DOHH2 (cell line): ENCODE measurements around the gene C2.
"Not testable (repeated sequence)": the region's sequence is repeated elsewhere in the genome, so short reads cannot be mapped to it uniquely, and the experiment has no call there.

ENCODE experiments used
- H3F3A ChIP-seq: fragments of 200-600 bp; sonication (generic), shearing (Covaris generic); 2 replicates; pipeline ENCODE4 v1.6.0; 2016; ENCODE audit warnings: antibody characterized with exemption, mild to moderate bottlenecking; ENCODE audit not compliant: control insufficient read depth, insufficient read depth
- H3K27ac ChIP-seq: fragments of 200-600 bp; sonication (generic); 2 replicates; pipeline ENCODE4 v1.5.1; 2014; ENCODE audit warnings: low read depth, mild to moderate bottlenecking, low read length, moderate library complexity
- H3K27me3 ChIP-seq: fragments of 200-600 bp; sonication (generic); 2 replicates; pipeline ENCODE4 v1.6.1; 2014; ENCODE audit warnings: mild to moderate bottlenecking, low read length, mixed read lengths; ENCODE audit not compliant: control insufficient read depth
- H3K36me3 ChIP-seq: fragments of 200-600 bp; sonication (generic); 2 replicates; pipeline ENCODE4 v1.6.1; 2014; ENCODE audit warnings: mild to moderate bottlenecking, low read length, moderate library complexity, mixed read lengths; ENCODE audit not compliant: control insufficient read depth
- H3K4me1 ChIP-seq: fragments of 200-600 bp; sonication (generic); 2 replicates; pipeline ENCODE4 v1.6.1; 2014; ENCODE audit warnings: mild to moderate bottlenecking, low read length, mixed read lengths; ENCODE audit not compliant: control insufficient read depth
- H3K4me2 ChIP-seq: fragments of 200-600 bp; sonication (generic); 2 replicates; pipeline ENCODE4 v1.6.0; 2014; ENCODE audit warnings: mild to moderate bottlenecking, low read length, moderate library complexity
- H3K4me3 ChIP-seq: fragments of 200-600 bp; sonication (generic); 2 replicates; pipeline ENCODE4 v1.5.1; 2014; ENCODE audit warnings: mild to moderate bottlenecking, low read length, mixed read lengths
- H3K79me2 ChIP-seq: fragments of 200-600 bp; sonication (generic); 2 replicates; pipeline ENCODE4 v1.6.1; 2014; ENCODE audit warnings: mild to moderate bottlenecking, low read length, mixed read lengths; ENCODE audit not compliant: control insufficient read depth
- H3K9me2 ChIP-seq: fragments of 200-600 bp; sonication (generic); replicated peaks from 2 replicates; pipeline ENCODE4 v1.6.1; 2014; ENCODE audit warnings: mild to moderate bottlenecking, low read length, mixed read lengths; ENCODE audit not compliant: control insufficient read depth
- H3K9me3 ChIP-seq: fragments of 200-600 bp; sonication (generic); 2 replicates; pipeline ENCODE4 v1.6.1; 2014; ENCODE audit warnings: antibody characterized with exemption, low read length, mixed read lengths; ENCODE audit not compliant: control insufficient read depth, insufficient read depth
- H4K20me1 ChIP-seq: fragments of 200-600 bp; sonication (generic); 2 replicates; pipeline ENCODE4 v1.6.0; 2014; ENCODE audit warnings: low read depth, mild to moderate bottlenecking, antibody characterized with exemption, low read length, moderate library complexity; ENCODE audit not compliant: control insufficient read depth, insufficient read depth
- EZH2phosphoT487 ChIP-seq: fragments of 200-600 bp; sonication (generic); IDR thresholded peaks from 2 replicates; pipeline ENCODE4 v1.6.1; 2017; ENCODE audit warnings: borderline replicate concordance, mild to moderate bottlenecking, antibody characterized with exemption, low read length, moderate library complexity, mixed read lengths
- TF ChIP-seq, protein P1 (sequence below): fragments of 200-600 bp; sonication (generic); IDR thresholded peaks from one replicate; pipeline ENCODE4 v1.5.1; 2014; ENCODE audit warnings: antibody characterized with exemption, mild to moderate bottlenecking, low read depth, low read length; ENCODE audit not compliant: poor library complexity, severe bottlenecking

C2 gene

GRCh38 chr6:31908791-31909190 lies 18.7 kb upstream of the C2 start:
- Histone ChIP-seq H3K9me3 (no peaks in the 10 kb centered on the region), H3K27ac (no peak overlapping the region)

GRCh38 chr6:31909298-31909697 lies 18.2 kb upstream of the C2 start:
- not testable (repeated sequence) for H3K27ac ChIP-seq, H3K4me2 ChIP-seq, H3K36me3 ChIP-seq, H3K9me2 ChIP-seq, H3F3A ChIP-seq, H3K4me3 ChIP-seq, H4K20me1 ChIP-seq, H3K4me1 ChIP-seq, H3K9me3 ChIP-seq, H3K79me2 ChIP-seq
- peaks cover 23% of the 10 kb centered on the region for H3K27me3 ChIP-seq

More at GRCh38 chr6:31908791-31909190, 18.7 kb upstream of the C2 start:
- no peaks in the 10 kb centered on the region for H4K20me1 ChIP-seq
- no peak for TF ChIP-seq EZH2phosphoT487
- TF ChIP-seq, protein P1, sequence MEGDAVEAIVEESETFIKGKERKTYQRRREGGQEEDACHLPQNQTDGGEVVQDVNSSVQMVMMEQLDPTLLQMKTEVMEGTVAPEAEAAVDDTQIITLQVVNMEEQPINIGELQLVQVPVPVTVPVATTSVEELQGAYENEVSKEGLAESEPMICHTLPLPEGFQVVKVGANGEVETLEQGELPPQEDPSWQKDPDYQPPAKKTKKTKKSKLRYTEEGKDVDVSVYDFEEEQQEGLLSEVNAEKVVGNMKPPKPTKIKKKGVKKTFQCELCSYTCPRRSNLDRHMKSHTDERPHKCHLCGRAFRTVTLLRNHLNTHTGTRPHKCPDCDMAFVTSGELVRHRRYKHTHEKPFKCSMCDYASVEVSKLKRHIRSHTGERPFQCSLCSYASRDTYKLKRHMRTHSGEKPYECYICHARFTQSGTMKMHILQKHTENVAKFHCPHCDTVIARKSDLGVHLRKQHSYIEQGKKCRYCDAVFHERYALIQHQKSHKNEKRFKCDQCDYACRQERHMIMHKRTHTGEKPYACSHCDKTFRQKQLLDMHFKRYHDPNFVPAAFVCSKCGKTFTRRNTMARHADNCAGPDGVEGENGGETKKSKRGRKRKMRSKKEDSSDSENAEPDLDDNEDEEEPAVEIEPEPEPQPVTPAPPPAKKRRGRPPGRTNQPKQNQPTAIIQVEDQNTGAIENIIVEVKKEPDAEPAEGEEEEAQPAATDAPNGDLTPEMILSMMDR, result no peak
- no peak overlapping the region for H3K4me3 ChIP-seq
- H3K4me1 ChIP-seq, result peaks cover 4% of the 10 kb centered on the region
- no peaks in the 10 kb centered on the region for H3K79me2 ChIP-seq
- no peaks in the 10 kb centered on the region for H3K9me2 ChIP-seq
- no peaks in the 10 kb centered on the region for H3K36me3 ChIP-seq
- H3K4me2 ChIP-seq, result no peak overlapping the region
- peaks cover under 1% of the 10 kb centered on the region for H3F3A ChIP-seq
- peaks cover 23% of the 10 kb centered on the region for H3K27me3 ChIP-seq

DNA sequence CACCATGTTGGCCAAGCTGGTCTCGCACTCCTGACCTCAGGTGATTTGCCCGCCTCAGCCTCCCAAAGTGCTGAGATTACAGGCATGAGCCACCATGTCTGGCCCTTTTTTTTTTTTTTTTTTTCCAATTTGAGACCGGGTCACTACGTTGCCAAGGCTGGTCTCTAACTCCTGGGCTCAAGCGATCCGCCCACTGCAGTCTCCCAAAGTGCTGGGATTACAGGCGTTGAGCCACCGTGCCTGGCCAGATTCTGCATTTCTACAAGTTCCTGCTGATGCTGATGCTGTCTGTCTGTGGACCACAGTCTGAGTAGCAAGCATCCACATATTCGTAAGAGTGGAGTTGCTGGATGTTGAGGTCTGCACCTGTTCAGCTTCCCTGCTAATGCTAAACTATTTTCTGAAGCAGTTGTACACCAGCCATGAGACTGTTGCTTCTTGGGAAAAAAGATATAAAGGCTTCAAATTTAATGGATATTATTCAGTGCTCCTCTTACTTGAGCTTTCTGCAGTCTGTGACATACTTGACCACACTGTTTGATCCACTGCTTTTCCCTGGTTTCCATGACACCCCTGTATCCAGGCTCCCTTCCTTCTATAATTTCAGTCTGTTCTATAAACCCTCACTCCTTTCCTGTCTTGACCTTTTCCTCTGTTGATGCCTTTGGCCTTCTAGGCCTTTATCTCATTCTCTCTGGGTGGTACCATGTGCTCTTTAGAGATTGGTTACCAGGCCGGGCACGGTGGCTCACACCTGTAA lies 15.5 kb upstream of the C2 start:
- no peak for TF ChIP-seq EZH2phosphoT487
- TF ChIP-seq, protein P1, result no peak
- Histone ChIP-seq H3K4me1 (peaks cover 11% of the 10 kb centered on the region), H3K36me3 (no peaks in the 10 kb centered on the region), H4K20me1 (no peaks in the 10 kb centered on the region), H3K4me3 (no peak overlapping the region), H3F3A (no peaks in the 10 kb centered on the region), H3K9me2 (no peaks in the 10 kb centered on the region), H3K4me2 (no peak overlapping the region), H3K9me3 (no peaks in the 10 kb centered on the region), H3K79me2 (no peaks in the 10 kb centered on the region), H3K27me3 (peaks cover 10% of the 10 kb centered on the region), H3K27ac (no peak overlapping the region)

DNA sequence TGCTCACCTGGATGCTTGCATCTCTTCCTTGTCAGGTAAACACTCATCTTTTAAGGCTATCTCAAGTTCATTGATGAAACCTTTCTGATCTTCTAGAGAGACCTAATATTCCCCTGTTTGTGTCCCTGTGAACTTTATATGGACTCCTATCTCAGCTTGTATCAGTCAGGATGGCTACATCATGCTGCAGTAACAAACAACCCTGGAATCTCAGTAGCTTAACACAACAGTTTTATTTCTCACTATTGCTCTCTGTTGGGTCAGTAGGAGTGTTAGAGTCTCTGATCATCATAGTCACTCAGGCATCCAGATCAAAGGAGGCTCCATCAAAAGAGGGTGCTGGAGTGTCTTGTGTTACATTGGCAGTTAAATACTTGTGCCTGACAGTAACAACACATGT lies 12.2 kb upstream of the C2 start:
- Histone ChIP-seq H4K20me1 (no peaks in the 10 kb centered on the region), H3K4me1 (peaks cover 7% of the 10 kb centered on the region), H3K27ac (no peak overlapping the region), H3K36me3 (no peaks in the 10 kb centered on the region), H3K79me2 (no peaks in the 10 kb centered on the region), H3K4me2 (no peak overlapping the region), H3K9me2 (no peaks in the 10 kb centered on the region), H3K9me3 (no peaks in the 10 kb centered on the region), H3F3A (no peaks in the 10 kb centered on the region), H3K27me3 (peaks cover 1% of the 10 kb centered on the region), H3K4me3 (no peak overlapping the region)
- TF ChIP-seq, protein P1, result no peak
- no peak for TF ChIP-seq EZH2phosphoT487
